Central memory CD4-positive, alpha-beta T cell (primary cell): ENCODE results near the gene BCAN.
A peak's percentile ranks its signal among the peaks of the same experiment; 100 is the strongest.

Experiments used
- DNase-seq: peaks from one replicate; pipeline ENCODE4 v3.0.0; 2022

BCAN gene

GRCh38 chr1:156703336-156703735, 61.4 kb downstream of the BCAN start:
- no peak for DNase-seq

- DNase-seq = no peak
Observed at GRCh38 chr1:156703741-156704140, 61.8 kb downstream of the BCAN start.

GRCh38 chr1:156704166-156704711, 62.3 kb downstream of the BCAN start:
- no peak for DNase-seq

GRCh38 chr1:156704930-156705320, 63.0 kb downstream of the BCAN start:
- no peak for DNase-seq

GRCh38 chr1:156705321-156705917, 63.5 kb downstream of the BCAN start, which contains the start of gene CRABP2:
TSS of gene CRABP2 (minus strand) at chr1:156705583. CDS start at chr1:156705446, 137 bp downstream.
- DNase-seq = no peak

GRCh38 chr1:156705918-156706656, 64.2 kb downstream of the BCAN start:
- peak; percentile 64 for DNase-seq

GRCh38 chr1:156706657-156707416, 64.9 kb downstream of the BCAN start:
- DNase-seq = no peak

GRCh38 chr1:156707417-156708217, 65.7 kb downstream of the BCAN start:
- no peak for DNase-seq

GRCh38 chr1:156708218-156708661, 66.3 kb downstream of the BCAN start:
- no peak for DNase-seq

- DNase-seq = no peak
Observed at GRCh38 chr1:156709031-156709430, 67.1 kb downstream of the BCAN start.
